ENCODE results near the gene SLC5A10.
"Not testable (repeated sequence)": the region's sequence is repeated elsewhere in the genome, so short reads cannot be mapped to it uniquely, and the experiment has no call there.

SLC5A10 gene

DNA sequence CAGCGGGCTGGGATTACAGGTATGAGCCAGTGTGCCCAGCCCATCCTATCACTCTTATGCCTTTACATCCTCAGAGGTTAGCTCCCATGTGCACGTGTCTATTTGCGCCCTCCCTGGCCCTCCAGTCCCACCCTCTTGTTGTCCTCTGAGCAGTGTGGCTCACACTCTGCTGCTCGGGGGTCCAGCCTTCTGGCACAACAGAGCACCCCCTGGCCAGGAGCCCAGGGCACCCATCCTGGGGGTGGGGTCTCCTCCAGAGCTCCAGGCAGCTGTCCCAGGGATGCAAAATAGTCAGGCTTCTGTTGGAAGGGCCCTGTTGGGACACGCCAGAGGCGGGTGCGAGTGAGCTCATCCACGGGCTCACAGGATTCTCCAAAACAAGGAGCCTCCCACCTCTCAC, 64.3 kb downstream of the SLC5A10 start:
- Histone ChIP-seq H3K4me3 (ENCODE audit: low read length in 2 of 2) (no peak overlapping the region), H3K9ac (ENCODE audit: low read depth in 1 of 2, low read length in 2 of 2) (no peak overlapping the region), H3K27me3 (ENCODE audit: control insufficient read depth in 2 of 2, insufficient read depth in 2 of 2, low read length in 2 of 2) (no peaks in the 10 kb centered on the region), H3K27ac (ENCODE audit: low read depth in 2 of 2, low read length in 2 of 2) (no peak overlapping the region), H3K36me3 (ENCODE audit: control insufficient read depth in 2 of 2, insufficient read depth in 2 of 2, low read length in 2 of 2) (no peaks in the 10 kb centered on the region), H3K9me3 (ENCODE audit: control insufficient read depth in 2 of 2, low read length in 2 of 2) (no peaks in the 10 kb centered on the region), H3K4me1 (ENCODE audit: control insufficient read depth in 2 of 2, insufficient read depth in 2 of 2, low read length in 2 of 2) (peaks cover 13 to 25% of the 10 kb centered on the region in 2 donors)

DNA sequence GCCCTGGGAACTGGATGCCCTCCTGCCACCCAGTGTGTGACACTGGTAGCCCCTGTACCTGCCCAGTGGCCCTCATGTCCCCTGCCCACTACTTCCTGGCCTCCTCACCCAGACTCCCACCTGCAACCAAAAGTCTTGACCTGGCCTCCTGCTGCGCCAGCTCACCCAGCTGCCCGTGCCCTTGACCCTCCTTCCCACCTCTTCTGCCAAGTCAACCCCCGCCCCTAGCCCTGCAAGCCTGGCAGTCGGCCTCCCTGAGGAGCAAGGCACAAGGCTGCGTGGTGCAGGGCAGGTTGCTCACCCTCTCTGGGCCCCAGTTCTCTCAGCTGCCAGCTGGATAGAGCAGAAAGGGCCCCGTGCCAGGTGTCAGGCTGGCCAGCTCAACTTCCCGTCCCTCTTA, 64.9 kb downstream of the SLC5A10 start:
- Histone ChIP-seq H3K4me1 (ENCODE audit: control insufficient read depth in 2 of 2, insufficient read depth in 2 of 2, low read length in 2 of 2) (peaks cover 7 to 19% of the 10 kb centered on the region in 2 donors), H3K4me3 (ENCODE audit: low read length in 2 of 2) (no peak overlapping the region), H3K36me3 (ENCODE audit: control insufficient read depth in 2 of 2, insufficient read depth in 2 of 2, low read length in 2 of 2) (no peaks in the 10 kb centered on the region), H3K9me3 (ENCODE audit: control insufficient read depth in 2 of 2, low read length in 2 of 2) (no peaks in the 10 kb centered on the region), H3K27me3 (ENCODE audit: control insufficient read depth in 2 of 2, insufficient read depth in 2 of 2, low read length in 2 of 2) (no peaks in the 10 kb centered on the region), H3K9ac (ENCODE audit: low read depth in 1 of 2, low read length in 2 of 2) (no peak overlapping the region), H3K27ac (ENCODE audit: low read depth in 2 of 2, low read length in 2 of 2) (no peak overlapping the region)

DNA sequence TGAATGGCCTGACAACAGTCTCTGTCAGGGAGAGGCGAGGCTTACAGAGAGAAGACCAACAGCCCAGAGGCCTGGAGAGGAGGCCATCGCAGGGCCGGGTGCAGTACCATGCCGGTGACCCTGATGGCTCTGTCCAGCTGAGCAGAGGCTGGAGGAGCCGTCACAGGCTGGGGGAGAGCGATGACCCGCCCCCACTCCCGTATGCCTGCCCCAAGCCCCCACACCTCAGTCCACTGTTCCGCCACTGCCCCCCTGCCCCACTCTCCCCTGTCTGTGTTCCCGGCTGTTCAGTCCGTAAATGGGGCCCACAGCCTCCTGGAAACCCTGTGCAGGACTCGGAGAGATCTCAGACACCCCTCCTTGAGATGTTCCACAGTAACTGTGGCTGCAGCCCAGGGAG, 65.4 kb downstream of the SLC5A10 start:
- H3K27me3 ChIP-seq (ENCODE audit: control insufficient read depth in 2 of 2, insufficient read depth in 2 of 2, low read length in 2 of 2): no peaks in the 10 kb centered on the region
- no peak overlapping the region for H3K9ac ChIP-seq (ENCODE audit: low read depth in 1 of 2, low read length in 2 of 2)
- H3K27ac ChIP-seq (ENCODE audit: low read depth in 2 of 2, low read length in 2 of 2): no peak overlapping the region

DNA sequence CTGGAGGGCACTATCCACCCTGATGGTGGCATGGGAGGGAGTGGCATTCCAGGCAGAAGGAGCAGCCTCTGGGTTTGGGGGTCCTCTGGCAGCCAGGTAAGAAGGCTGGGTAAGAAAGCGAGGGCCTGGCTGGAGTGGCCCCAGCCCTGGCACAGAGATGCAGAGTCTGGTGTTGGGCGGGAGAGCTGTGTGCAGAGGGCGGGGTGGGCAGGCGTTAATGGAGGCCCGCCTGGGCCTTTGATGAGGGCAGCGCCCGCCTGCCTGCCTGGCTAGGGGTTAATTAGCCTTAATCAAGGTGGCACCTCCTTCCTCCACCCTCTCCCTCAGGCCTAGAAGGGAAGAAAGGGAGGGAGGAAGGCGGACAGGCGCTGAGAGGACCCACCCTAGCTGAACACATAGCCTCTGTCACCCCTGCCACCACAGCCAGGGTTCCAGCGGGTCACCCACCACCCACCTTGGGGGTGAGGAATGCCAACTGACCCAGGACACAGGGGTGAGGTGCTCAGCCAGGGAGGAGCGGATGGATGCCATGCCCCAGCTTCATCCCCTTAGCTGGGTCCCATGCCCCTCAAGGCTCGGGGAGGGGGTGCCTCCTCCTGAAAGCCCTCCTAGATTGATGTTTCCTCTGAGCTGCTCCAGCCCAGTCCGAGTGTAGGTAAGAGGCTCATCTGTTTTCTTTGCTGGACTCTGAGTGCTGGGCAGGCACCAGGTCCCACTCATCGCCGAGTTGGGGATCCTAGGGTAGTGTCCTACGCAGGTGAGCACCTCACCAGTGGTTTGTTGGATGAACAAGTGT, 66.0 kb downstream of the SLC5A10 start:
- no peaks in the 10 kb centered on the region for H3K27me3 ChIP-seq (ENCODE audit: control insufficient read depth in 2 of 2, insufficient read depth in 2 of 2, low read length in 2 of 2)
- peaks cover 6 to 13% of the 10 kb centered on the region in 2 donors for H3K4me1 ChIP-seq (ENCODE audit: control insufficient read depth in 2 of 2, insufficient read depth in 2 of 2, low read length in 2 of 2)
- H3K27ac ChIP-seq (ENCODE audit: low read depth in 2 of 2, low read length in 2 of 2): no peak overlapping the region
- no peaks in the 10 kb centered on the region for H3K9me3 ChIP-seq (ENCODE audit: control insufficient read depth in 2 of 2, low read length in 2 of 2)
- H3K4me3 ChIP-seq (ENCODE audit: low read length in 2 of 2): no peak overlapping the region
- no peak overlapping the region for H3K9ac ChIP-seq (ENCODE audit: low read depth in 1 of 2, low read length in 2 of 2)
- H3K36me3 ChIP-seq (ENCODE audit: control insufficient read depth in 2 of 2, insufficient read depth in 2 of 2, low read length in 2 of 2): no peaks in the 10 kb centered on the region

More for the DNA sequence above, 65.4 kb downstream of the SLC5A10 start:
- Histone ChIP-seq H3K9me3 (ENCODE audit: control insufficient read depth in 2 of 2, low read length in 2 of 2) (no peaks in the 10 kb centered on the region), H3K4me3 (ENCODE audit: low read length in 2 of 2) (no peak overlapping the region), H3K4me1 (ENCODE audit: control insufficient read depth in 2 of 2, insufficient read depth in 2 of 2, low read length in 2 of 2) (peaks cover 6 to 14% of the 10 kb centered on the region in 2 donors), H3K36me3 (ENCODE audit: control insufficient read depth in 2 of 2, insufficient read depth in 2 of 2, low read length in 2 of 2) (no peaks in the 10 kb centered on the region)

DNA sequence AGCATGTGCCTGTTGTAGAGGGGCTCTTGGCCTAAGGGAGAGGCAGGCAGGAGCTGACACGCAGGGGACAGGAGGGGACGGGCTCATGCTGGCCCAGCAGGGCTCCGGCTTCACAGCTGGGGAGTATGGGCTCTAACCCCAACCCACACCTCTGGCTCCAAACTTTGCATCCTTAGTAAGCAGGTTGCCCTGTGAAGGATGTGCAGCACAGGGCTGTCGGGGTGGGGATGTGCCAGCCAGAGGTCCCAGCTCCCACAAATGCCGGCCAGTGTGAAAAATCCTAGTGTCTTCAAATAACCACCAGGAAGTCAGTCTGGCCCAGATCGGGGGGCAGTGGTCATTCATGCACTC, 66.6 kb downstream of the SLC5A10 start:
- Histone ChIP-seq H3K27me3 (ENCODE audit: control insufficient read depth in 2 of 2, insufficient read depth in 2 of 2, low read length in 2 of 2) (no peaks in the 10 kb centered on the region), H3K4me1 (ENCODE audit: control insufficient read depth in 2 of 2, insufficient read depth in 2 of 2, low read length in 2 of 2) (peaks cover 6 to 13% of the 10 kb centered on the region in 2 donors), H3K36me3 (ENCODE audit: control insufficient read depth in 2 of 2, insufficient read depth in 2 of 2, low read length in 2 of 2) (no peaks in the 10 kb centered on the region), H3K4me3 (ENCODE audit: low read length in 2 of 2) (no peak overlapping the region), H3K9me3 (ENCODE audit: control insufficient read depth in 2 of 2, low read length in 2 of 2) (no peaks in the 10 kb centered on the region), H3K27ac (ENCODE audit: low read depth in 2 of 2, low read length in 2 of 2) (no peak overlapping the region), H3K9ac (ENCODE audit: low read depth in 1 of 2, low read length in 2 of 2) (no peak overlapping the region)

DNA sequence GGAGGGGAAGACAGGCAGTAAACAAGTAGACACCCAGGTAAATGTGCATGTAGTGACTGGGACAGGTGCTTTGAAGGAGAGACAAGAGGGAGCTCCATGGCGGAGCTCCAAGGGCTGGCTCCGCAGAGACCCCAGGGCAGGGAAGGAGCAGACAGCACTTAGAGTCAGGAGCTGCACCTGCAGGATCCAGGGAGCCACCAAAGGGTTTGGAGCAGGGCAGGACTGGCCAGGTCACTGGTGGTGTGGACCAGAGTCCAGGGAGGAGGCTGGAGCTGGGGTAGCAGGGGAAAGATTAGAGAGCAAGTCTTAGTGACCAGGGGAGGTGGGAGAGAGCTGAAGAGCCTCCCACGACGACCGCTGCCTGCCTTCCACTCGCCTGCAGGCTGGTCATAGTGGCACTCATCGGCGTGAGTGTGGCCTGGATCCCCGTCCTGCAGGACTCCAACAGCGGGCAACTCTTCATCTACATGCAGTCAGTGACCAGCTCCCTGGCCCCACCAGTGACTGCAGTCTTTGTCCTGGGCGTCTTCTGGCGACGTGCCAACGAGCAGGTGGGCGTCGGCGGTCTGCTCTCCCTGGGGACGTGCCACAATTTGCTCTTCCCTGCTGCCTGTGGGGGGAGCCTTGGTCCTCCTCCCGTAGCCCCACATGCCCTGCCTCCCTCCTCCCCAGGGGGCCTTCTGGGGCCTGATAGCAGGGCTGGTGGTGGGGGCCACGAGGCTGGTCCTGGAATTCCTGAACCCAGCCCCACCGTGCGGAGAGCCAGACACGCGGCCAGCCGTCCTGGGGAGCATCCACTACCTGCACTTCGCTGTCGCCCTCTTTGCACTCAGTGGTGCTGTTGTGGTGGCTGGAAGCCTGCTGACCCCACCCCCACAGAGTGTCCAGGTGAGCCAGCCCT, 67.3 kb downstream of the SLC5A10 start:
- Histone ChIP-seq H3K4me3 (ENCODE audit: low read length in 2 of 2) (no peak overlapping the region), H3K27me3 (ENCODE audit: control insufficient read depth in 2 of 2, insufficient read depth in 2 of 2, low read length in 2 of 2) (no peaks in the 10 kb centered on the region), H3K4me1 (ENCODE audit: control insufficient read depth in 2 of 2, insufficient read depth in 2 of 2, low read length in 2 of 2) (peaks cover 4 to 13% of the 10 kb centered on the region in 2 donors), H3K9me3 (ENCODE audit: control insufficient read depth in 2 of 2, low read length in 2 of 2) (no peaks in the 10 kb centered on the region), H3K36me3 (ENCODE audit: control insufficient read depth in 2 of 2, insufficient read depth in 2 of 2, low read length in 2 of 2) (no peaks in the 10 kb centered on the region), H3K9ac (ENCODE audit: low read depth in 1 of 2, low read length in 2 of 2) (no peak overlapping the region), H3K27ac (ENCODE audit: low read depth in 2 of 2, low read length in 2 of 2) (no peak overlapping the region)

DNA sequence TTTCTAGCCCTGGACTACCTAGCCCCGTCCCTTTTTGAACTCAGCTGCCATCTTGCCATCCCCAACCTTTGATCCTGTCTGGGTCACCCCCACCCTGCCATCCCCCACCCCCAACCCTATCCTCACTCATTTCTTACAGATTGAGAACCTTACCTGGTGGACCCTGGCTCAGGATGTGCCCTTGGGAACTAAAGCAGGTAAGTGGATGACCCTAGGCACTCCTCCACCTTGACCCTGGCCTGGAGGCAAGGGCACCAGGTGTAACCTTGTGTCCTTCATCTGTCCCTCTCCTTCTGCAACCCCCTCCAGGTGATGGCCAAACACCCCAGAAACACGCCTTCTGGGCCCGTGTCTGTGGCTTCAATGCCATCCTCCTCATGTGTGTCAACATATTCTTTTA, 68.1 kb downstream of the SLC5A10 start:
- H3K36me3 ChIP-seq (ENCODE audit: control insufficient read depth in 2 of 2, insufficient read depth in 2 of 2, low read length in 2 of 2): no peaks in the 10 kb centered on the region
- no peak overlapping the region for H3K27ac ChIP-seq (ENCODE audit: low read depth in 2 of 2, low read length in 2 of 2)
- H3K9me3 ChIP-seq (ENCODE audit: control insufficient read depth in 2 of 2, low read length in 2 of 2): no peaks in the 10 kb centered on the region
- no peak overlapping the region for H3K9ac ChIP-seq (ENCODE audit: low read depth in 1 of 2, low read length in 2 of 2)
- no peaks in the 10 kb centered on the region for H3K27me3 ChIP-seq (ENCODE audit: control insufficient read depth in 2 of 2, insufficient read depth in 2 of 2, low read length in 2 of 2)
- no peak overlapping the region for H3K4me3 ChIP-seq (ENCODE audit: low read length in 2 of 2)
- peaks cover 0 to 13% of the 10 kb centered on the region in 2 donors for H3K4me1 ChIP-seq (ENCODE audit: control insufficient read depth in 2 of 2, insufficient read depth in 2 of 2, low read length in 2 of 2)

DNA sequence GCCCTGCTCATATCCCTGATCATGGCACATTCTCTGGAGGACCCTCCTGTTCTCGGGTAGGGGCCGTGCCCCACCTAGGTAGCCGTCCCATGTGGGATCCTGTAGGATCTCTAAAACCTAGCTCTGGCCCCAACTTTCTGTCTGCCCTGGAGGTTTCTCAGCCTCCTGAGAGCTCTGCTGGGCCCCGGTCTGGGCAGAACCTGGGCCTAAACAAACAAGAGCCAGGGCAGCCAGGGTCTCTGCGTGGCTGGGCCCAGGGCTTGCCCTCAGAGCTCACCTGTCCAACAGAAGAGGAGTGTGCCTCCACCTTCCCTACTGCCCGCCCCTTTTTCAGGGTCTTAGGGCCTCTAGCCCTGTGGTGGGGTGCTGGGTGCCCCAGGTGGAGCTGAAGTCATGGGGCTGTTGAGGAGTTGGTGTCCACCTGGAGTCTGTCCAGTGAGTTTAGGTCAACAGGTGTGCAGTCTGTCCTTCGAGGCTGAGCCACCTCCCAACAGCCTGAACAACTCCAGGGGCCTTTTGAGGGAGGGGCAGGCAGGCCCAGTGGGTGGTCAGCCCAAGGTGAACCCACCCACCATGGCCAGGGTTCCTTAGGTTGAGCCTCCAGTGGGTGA, 69.2 kb downstream of the SLC5A10 start:
- H3K27me3 ChIP-seq (ENCODE audit: control insufficient read depth in 2 of 2, insufficient read depth in 2 of 2, low read length in 2 of 2); H3K4me3 ChIP-seq (ENCODE audit: low read length in 2 of 2): not testable (repeated sequence)
- peaks cover 0 to 13% of the 10 kb centered on the region in 2 donors for H3K4me1 ChIP-seq (ENCODE audit: control insufficient read depth in 2 of 2, insufficient read depth in 2 of 2, low read length in 2 of 2)

DNA sequence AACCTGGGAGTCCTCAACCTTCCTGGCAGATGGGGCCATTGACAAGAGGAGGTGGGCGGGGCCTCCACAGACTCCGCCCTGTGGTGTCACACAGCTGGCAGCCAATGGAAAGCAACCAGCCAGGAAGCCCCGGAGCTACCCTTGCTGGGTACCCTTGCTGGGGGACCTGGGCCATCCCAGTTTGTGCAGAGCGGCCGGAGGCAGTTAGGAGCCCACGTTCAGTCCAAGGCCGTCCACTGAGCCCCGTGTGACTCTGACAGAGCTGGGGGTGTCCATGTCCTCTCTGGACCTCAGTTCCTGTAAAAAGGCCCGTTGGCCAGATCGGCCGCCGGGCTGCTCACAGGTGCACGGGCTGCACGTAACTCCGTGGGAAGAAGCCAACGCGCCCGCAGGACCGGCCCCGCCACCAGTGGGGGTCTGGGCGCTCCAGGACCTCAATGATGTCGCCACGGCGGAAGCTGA, 69.7 kb downstream of the SLC5A10 start:
- Histone ChIP-seq H3K9ac (ENCODE audit: low read depth in 1 of 2, low read length in 2 of 2) (no peak overlapping the region), H3K4me1 (ENCODE audit: control insufficient read depth in 2 of 2, insufficient read depth in 2 of 2, low read length in 2 of 2) (peaks cover 0 to 13% of the 10 kb centered on the region in 2 donors), H3K4me3 (ENCODE audit: low read length in 2 of 2) (no peak overlapping the region), H3K27ac (ENCODE audit: low read depth in 2 of 2, low read length in 2 of 2) (no peak overlapping the region), H3K27me3 (ENCODE audit: control insufficient read depth in 2 of 2, insufficient read depth in 2 of 2, low read length in 2 of 2) (no peaks in the 10 kb centered on the region), H3K36me3 (ENCODE audit: control insufficient read depth in 2 of 2, insufficient read depth in 2 of 2, low read length in 2 of 2) (no peaks in the 10 kb centered on the region), H3K9me3 (ENCODE audit: control insufficient read depth in 2 of 2, low read length in 2 of 2) (no peaks in the 10 kb centered on the region)

More for the DNA sequence above, 69.2 kb downstream of the SLC5A10 start:
- H3K9ac ChIP-seq (ENCODE audit: low read depth in 1 of 2, low read length in 2 of 2); H3K27ac ChIP-seq (ENCODE audit: low read depth in 2 of 2, low read length in 2 of 2); H3K36me3 ChIP-seq (ENCODE audit: control insufficient read depth in 2 of 2, insufficient read depth in 2 of 2, low read length in 2 of 2); H3K9me3 ChIP-seq (ENCODE audit: control insufficient read depth in 2 of 2, low read length in 2 of 2): not testable (repeated sequence)

DNA sequence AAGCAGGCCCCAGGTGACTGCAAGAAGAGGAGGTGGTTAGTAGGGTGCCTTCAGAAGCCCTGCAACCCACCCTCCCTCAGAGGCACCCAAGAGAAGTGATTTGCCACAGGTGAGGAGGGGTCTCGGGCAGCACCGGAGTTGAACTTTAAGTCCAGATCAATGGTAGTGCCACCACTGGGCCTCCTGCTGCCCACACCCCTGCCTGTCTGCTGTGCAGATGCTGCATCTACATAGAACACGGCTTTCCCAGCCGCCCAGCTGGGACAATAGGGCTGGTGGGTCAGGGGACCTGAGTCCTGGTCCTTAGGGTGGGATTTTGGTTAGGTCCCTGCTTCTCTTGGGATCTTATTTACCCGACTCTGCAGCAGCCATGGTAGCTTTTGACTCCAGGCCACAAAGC, 70.2 kb downstream of the SLC5A10 start:
- H3K4me3 ChIP-seq (ENCODE audit: low read length in 2 of 2): no peak overlapping the region
- no peaks in the 10 kb centered on the region for H3K36me3 ChIP-seq (ENCODE audit: control insufficient read depth in 2 of 2, insufficient read depth in 2 of 2, low read length in 2 of 2)
- H3K9ac ChIP-seq (ENCODE audit: low read depth in 1 of 2, low read length in 2 of 2): no peak overlapping the region
- no peaks in the 10 kb centered on the region for H3K27me3 ChIP-seq (ENCODE audit: control insufficient read depth in 2 of 2, insufficient read depth in 2 of 2, low read length in 2 of 2)
- no peak overlapping the region for H3K27ac ChIP-seq (ENCODE audit: low read depth in 2 of 2, low read length in 2 of 2)
- peaks cover 0 to 11% of the 10 kb centered on the region in 2 donors for H3K4me1 ChIP-seq (ENCODE audit: control insufficient read depth in 2 of 2, insufficient read depth in 2 of 2, low read length in 2 of 2)
- no peaks in the 10 kb centered on the region for H3K9me3 ChIP-seq (ENCODE audit: control insufficient read depth in 2 of 2, low read length in 2 of 2)
